Ovary (tissue), 3 donors: ENCODE results near the gene SLC6A15.

Source experiments
- CTCF ChIP-seq, 3 donors: fragments of 450-650 bp in 2 of 3; fragments of 200-600 bp in 1 of 3; IDR thresholded peaks; one replicate each; pipeline versions ENCODE4 v1.5.1 to v1.8.0; 2016 to 2022; ENCODE audit warnings: antibody characterized with exemption in 3 of 3, mild to moderate bottlenecking in 1 of 3
- EP300 ChIP-seq: sonication (generic); formaldehyde crosslinking; IDR thresholded peaks from one replicate; pipeline ENCODE4 v1.6.1; 2017; ENCODE audit warnings: antibody characterized with exemption
- POLR2A ChIP-seq: fragments of 450-650 bp; IDR thresholded peaks from one replicate; pipeline ENCODE4 v1.6.1; 2017; ENCODE audit warnings: antibody characterized with exemption, mild to moderate bottlenecking, moderate library complexity
- donor health status: DM: no; HTN: no; CAD: no.

- TF ChIP-seq CTCF (IDR thresholded peaks at IDR 0.05) (no peak), POLR2A (no peak), EP300 (no peak)
Observed at GRCh38 chr12:84840356-84840755, 72.2 kb downstream of the SLC6A15 start.
